ENCODE measurements around the gene GALNT2.

The GALNT2 gene

GRCh38 chr1:230140221-230141020, 73.4 kb downstream of the GALNT2 start:
- DNase-seq (ENCODE audit: low read depth) = no peak
- in situ Hi-C loops (cut with HindIII; ENCODE audit: low sequenced_read_pairs) = no loop called here
- H3K4me3 ChIP-seq (ENCODE audit: low read depth, low read length) = no peak overlapping the region
- no peak for TF ChIP-seq CTCF (IDR thresholded peaks at IDR 0.05; ENCODE audit: low read depth, low read length, missing control alignments)

- in situ Hi-C loops (cut with HindIII; ENCODE audit: low sequenced_read_pairs) = no loop called here
- H3K4me3 ChIP-seq (ENCODE audit: low read depth, low read length) = no peak overlapping the region
- no peak for TF ChIP-seq CTCF (IDR thresholded peaks at IDR 0.05; ENCODE audit: low read depth, low read length, missing control alignments)
- DNase-seq (ENCODE audit: low read depth) = no peak
Observed at GRCh38 chr1:230141021-230141648, 74.1 kb downstream of the GALNT2 start.

- DNase-seq (ENCODE audit: low read depth) = no peak
- TF ChIP-seq CTCF (IDR thresholded peaks at IDR 0.05; ENCODE audit: low read depth, low read length, missing control alignments) = no peak
- H3K4me3 ChIP-seq (ENCODE audit: low read depth, low read length) = no peak overlapping the region
- in situ Hi-C loops (cut with HindIII; ENCODE audit: low sequenced_read_pairs) = no loop called here
Observed at GRCh38 chr1:230141797-230142607, 75.0 kb downstream of the GALNT2 start.

- no peak for DNase-seq (ENCODE audit: low read depth)
- no peak for TF ChIP-seq CTCF (IDR thresholded peaks at IDR 0.05; ENCODE audit: low read depth, low read length, missing control alignments)
- in situ Hi-C loops (cut with HindIII; ENCODE audit: low sequenced_read_pairs) = no loop called here
- no peak overlapping the region for H3K4me3 ChIP-seq (ENCODE audit: low read depth, low read length)
Observed at GRCh38 chr1:230142608-230143210, 75.7 kb downstream of the GALNT2 start.

GRCh38 chr1:230143534-230143933, 76.5 kb downstream of the GALNT2 start:
- no peak for TF ChIP-seq CTCF (IDR thresholded peaks at IDR 0.05; ENCODE audit: low read depth, low read length, missing control alignments)
- no peak for DNase-seq (ENCODE audit: low read depth)
- H3K4me3 ChIP-seq (ENCODE audit: low read depth, low read length) = no peak overlapping the region
- in situ Hi-C loops (cut with HindIII; ENCODE audit: low sequenced_read_pairs) = no loop called here

- no peak for TF ChIP-seq CTCF (IDR thresholded peaks at IDR 0.05; ENCODE audit: low read depth, low read length, missing control alignments)
Observed at GRCh38 chr1:230144010-230144614, 77.1 kb downstream of the GALNT2 start.

More at GRCh38 chr1:230144010-230144614, 77.1 kb downstream of the GALNT2 start:
- no peak for DNase-seq (ENCODE audit: low read depth)
- in situ Hi-C loops (cut with HindIII; ENCODE audit: low sequenced_read_pairs) = no loop called here
- no peak overlapping the region for H3K4me3 ChIP-seq (ENCODE audit: low read depth, low read length)
